ENCODE data around the gene AFG1L.
"Not testable (repeated sequence)": the region's sequence is repeated elsewhere in the genome, so short reads cannot be mapped to it uniquely, and the experiment has no call there.

The AFG1L gene

DNA sequence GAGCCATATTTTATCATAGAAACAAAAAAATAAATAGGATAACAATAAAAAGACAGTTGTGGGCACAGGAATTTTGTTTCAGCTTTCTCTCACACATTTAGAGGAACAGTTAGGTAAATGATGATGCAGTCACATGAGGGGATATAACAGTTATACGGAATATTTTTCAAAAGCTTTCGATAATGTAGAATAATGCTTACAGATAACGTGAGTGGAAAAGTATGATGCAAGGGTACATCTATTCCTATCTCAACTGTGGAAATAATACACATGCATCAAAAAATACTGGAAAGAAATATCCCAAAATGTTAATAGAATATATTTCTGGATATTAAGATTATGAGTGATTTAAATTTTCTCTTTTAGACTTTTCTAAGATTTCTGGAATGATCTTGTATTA is 114.0 kb downstream of the AFG1L start:
- DNase-seq (ENCODE audit: low read depth): no peak
- H3K4me3 ChIP-seq (ENCODE audit: low read length): no peak overlapping the region
- TF ChIP-seq, protein P1, sequence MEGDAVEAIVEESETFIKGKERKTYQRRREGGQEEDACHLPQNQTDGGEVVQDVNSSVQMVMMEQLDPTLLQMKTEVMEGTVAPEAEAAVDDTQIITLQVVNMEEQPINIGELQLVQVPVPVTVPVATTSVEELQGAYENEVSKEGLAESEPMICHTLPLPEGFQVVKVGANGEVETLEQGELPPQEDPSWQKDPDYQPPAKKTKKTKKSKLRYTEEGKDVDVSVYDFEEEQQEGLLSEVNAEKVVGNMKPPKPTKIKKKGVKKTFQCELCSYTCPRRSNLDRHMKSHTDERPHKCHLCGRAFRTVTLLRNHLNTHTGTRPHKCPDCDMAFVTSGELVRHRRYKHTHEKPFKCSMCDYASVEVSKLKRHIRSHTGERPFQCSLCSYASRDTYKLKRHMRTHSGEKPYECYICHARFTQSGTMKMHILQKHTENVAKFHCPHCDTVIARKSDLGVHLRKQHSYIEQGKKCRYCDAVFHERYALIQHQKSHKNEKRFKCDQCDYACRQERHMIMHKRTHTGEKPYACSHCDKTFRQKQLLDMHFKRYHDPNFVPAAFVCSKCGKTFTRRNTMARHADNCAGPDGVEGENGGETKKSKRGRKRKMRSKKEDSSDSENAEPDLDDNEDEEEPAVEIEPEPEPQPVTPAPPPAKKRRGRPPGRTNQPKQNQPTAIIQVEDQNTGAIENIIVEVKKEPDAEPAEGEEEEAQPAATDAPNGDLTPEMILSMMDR (IDR thresholded peaks at IDR 0.05; ENCODE audit: insufficient read depth, low read depth, low read length, missing control alignments): no peak

DNA sequence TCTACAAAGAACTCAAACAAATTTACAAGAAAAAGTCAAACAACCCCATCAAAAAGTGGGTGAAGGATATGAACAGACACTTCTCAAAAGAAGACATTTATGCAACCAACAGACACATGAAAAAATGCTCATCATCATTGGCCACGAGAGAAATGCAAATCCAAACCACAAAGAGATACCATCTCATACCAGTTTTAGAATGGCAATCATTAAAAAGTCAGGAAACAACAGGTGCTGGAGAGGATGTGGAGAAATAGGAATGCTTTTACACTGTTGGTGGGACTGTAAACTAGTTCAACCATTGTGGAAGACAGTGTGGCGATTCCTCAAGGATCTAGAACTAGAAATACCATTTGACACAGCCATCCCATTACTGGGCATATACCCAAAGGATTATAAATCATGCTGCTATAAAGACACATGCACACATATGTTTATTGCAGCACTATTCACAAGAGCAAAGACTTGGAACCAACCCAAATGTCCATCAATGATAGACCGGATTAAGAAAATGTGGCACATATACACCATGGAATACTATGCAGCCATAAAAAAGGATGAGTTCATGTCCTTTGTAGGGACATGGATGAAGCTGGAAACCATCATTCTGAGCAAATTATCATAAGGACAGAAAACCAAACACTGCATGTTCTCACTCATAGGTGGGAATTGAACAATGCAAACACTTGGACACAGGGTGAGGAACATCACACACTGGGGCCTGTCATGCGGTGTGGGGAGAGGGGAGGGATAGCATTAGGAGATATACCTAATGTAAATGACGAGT is 121.4 kb downstream of the AFG1L start:
- not testable (repeated sequence) for H3K4me3 ChIP-seq (ENCODE audit: low read length); DNase-seq (ENCODE audit: low read depth)

DNA sequence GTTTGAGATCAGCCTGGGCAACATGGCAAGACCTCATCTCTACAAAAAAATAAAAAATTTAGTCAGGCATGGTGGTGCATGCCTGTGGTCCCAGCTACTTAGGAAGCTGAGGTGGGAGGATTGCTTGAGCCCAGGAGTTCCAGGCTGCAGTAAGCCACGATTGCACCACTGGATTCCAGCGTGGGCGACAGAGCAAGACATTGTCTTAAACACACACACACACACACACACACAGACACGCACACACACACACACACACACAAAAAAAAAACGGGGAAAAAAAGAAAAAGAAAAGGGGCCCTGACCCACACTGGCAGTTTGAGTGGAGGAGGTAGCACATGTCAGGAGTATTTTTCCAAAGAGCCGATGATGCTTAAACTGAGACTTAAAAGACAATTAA is 122.2 kb downstream of the AFG1L start:
- TF ChIP-seq, protein P1 (IDR thresholded peaks at IDR 0.05; ENCODE audit: insufficient read depth, low read depth, low read length, missing control alignments): no peak
- no peak overlapping the region for H3K4me3 ChIP-seq (ENCODE audit: low read length)
- DNase-seq (ENCODE audit: low read depth): no peak

DNA sequence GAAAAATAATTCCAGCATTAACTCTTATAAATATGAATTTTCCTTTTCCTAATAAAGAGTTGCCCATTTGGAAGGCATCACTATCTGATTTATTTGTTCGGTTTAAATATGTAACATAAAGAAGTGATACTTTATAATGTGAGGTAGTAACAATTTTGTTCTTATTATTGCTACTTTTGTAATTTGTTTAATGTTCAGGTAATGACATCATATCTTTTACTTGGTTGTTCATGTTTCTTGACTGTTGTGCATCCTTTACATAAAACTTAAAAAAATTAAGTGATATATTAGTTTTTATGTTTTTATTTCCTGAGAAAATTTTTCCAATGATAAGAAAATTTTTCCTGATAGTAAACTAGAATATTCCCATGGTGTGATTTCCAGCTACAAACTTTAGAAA is 124.6 kb downstream of the AFG1L start:
- H3K4me3 ChIP-seq (ENCODE audit: low read length): no peak overlapping the region
- no peak for DNase-seq (ENCODE audit: low read depth)
- TF ChIP-seq, protein P1 (IDR thresholded peaks at IDR 0.05; ENCODE audit: insufficient read depth, low read depth, low read length, missing control alignments): no peak

DNA sequence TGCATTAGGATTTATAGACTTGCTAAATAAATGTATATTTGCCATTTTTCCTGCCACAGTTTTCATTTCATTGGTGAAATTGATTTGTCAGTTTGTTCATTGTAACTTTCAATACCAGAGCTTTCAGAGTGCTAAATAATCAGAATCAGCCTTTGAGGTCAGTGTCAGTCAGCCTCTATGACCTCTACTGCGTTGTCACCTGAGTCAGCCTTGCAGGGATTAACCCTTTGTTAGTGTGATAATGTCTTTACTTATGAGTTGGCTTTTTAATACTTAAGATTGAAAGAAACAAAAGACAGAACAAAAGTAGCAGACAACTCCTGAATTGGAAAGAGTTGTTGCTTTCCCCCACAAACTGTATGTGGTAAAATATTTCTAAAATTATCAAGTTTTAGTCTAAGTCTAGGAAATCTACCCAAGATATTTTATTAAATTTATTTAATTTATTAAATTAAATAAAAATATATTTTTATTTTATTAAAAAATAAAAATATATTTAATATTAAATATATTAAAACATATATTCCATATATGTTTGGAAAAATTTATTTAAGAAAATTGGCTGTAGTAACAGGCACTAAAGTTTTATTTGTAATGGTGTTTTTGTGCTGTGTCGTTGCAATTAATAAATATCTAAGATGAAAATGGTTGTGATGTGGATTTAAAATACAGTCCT is 125.2 kb downstream of the AFG1L start:
- DNase-seq (ENCODE audit: low read depth): no peak
- TF ChIP-seq, protein P1 (IDR thresholded peaks at IDR 0.05; ENCODE audit: insufficient read depth, low read depth, low read length, missing control alignments): no peak
- no peak overlapping the region for H3K4me3 ChIP-seq (ENCODE audit: low read length)

DNA sequence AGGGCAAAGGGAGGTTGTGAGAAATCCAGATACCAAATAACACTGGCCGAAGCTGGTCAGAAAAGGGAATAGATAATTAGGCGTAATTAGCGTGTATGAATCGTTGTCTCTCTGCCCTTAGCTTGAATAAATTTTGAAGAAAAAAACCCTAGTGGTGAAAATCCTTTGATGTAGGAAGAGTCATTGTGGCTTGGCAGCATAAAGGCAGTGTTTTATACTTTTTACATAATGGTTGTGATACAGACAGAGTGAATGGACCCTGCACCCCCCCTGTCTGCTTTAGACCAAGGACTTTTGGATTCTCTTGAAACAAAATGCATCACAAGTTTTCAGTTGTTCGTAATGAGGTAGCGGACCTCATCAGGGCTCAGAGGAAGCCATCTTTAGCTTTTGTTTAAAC is 126.5 kb downstream of the AFG1L start:
- no peak for DNase-seq (ENCODE audit: low read depth)
- TF ChIP-seq, protein P1 (IDR thresholded peaks at IDR 0.05; ENCODE audit: insufficient read depth, low read depth, low read length, missing control alignments): no peak
- H3K4me3 ChIP-seq (ENCODE audit: low read length): no peak overlapping the region

DNA sequence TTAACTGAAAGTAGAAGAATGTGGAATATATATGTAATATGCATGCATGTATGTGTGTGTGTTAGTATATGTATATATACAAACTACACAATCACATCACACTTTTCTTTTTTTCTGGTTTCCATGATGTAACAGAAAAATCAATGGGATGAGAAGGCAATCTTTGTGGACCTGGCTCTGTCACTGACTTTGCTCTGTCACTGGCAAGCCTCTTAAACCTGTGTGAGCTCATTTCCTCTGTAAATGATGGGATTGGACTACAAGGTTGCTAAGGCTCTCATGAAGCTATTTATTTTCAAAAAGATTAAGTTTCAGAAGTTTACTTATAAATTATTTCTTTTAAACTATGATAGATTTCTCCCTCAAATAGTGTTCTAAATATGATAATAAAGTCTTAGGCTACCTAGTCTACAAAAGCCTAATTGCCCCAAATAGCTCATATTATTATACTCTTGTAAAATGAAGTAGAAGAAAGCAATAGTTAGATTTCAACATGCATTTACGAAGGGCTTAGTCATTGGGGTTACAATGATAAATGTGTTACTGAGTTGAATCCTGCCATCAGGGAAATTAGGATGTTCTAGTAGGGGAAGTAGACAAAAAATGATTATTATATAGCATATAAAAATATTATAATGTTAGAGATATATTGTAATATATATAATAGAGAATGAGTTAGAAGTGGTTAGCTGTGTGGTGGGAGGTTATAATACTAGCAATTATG is 129.3 kb downstream of the AFG1L start:
- no peak overlapping the region for H3K4me3 ChIP-seq (ENCODE audit: low read length)
- peak; percentile 8 for DNase-seq (ENCODE audit: low read depth)
- TF ChIP-seq, protein P1 (IDR thresholded peaks at IDR 0.05; ENCODE audit: insufficient read depth, low read depth, low read length, missing control alignments): no peak

All from epithelial cell of esophagus (primary cell).